GM23338 (cell line): ENCODE results near the gene RNF167. TPM values are rescaled to one million over a fixed set of nuclear protein-coding genes. Genes with fewer than 3 reads are reported as not detected.

ENCODE experiments used
- ATAC-seq: fragments of 200-7000 bp; cut with Tn5 transposase; 3 replicates; pipeline ENCODE4 v1.9.1; 2020
- DNase-seq: peaks from one replicate; pipeline ENCODE4 v3.0.0-alpha.2; 2015; ENCODE audit warnings: low spot score
- H2AFZ ChIP-seq: fragments of 200-600 bp; sonication (generic); 2 replicates; pipeline ENCODE4 v1.8.0; 2016; ENCODE audit warnings: antibody characterized with exemption, mild to moderate bottlenecking, moderate library complexity
- H3F3A ChIP-seq: fragments of 200-600 bp; sonication (generic); replicated peaks from 2 replicates; pipeline ENCODE4 v1.8.0; 2017; ENCODE audit warnings: antibody characterized with exemption, mixed run types, low read depth
- H3K27ac ChIP-seq: fragments of 200-600 bp; sonication (generic); 2 replicates; pipeline ENCODE4 v1.6.1; 2016; ENCODE audit warnings: low read depth
- H3K27me3 ChIP-seq: fragments of 200-600 bp; sonication (generic); 2 replicates; pipeline ENCODE4 v1.8.0; 2016; ENCODE audit warnings: mild to moderate bottlenecking, mixed run types, moderate library complexity; ENCODE audit not compliant: insufficient read depth
- H3K36me3 ChIP-seq: fragments of 200-600 bp; sonication (generic); 2 replicates; pipeline ENCODE4 v1.8.0; 2016; ENCODE audit warnings: mild to moderate bottlenecking; ENCODE audit not compliant: insufficient read depth
- H3K4me1 ChIP-seq: fragments of 200-600 bp; sonication (generic); 2 replicates; pipeline ENCODE4 v1.8.0; 2016; ENCODE audit warnings: mild to moderate bottlenecking, moderate library complexity; ENCODE audit not compliant: insufficient read depth
- H3K4me2 ChIP-seq: fragments of 200-600 bp; sonication (generic); 2 replicates; pipeline ENCODE4 v1.7.1; 2017; ENCODE audit warnings: mixed run types
- H3K4me3 ChIP-seq: fragments of 200-600 bp; sonication (generic); 2 replicates; pipeline ENCODE4 v1.6.1; 2016; ENCODE audit warnings: mixed run types
- H3K79me2 ChIP-seq: fragments of 200-600 bp; sonication (generic); replicated peaks from 2 replicates; pipeline ENCODE4 v1.8.0; 2017; ENCODE audit warnings: mild to moderate bottlenecking; ENCODE audit not compliant: insufficient read depth
- H3K9me2 ChIP-seq: fragments of 200-600 bp; sonication (generic); 2 replicates; pipeline ENCODE4 v1.8.0; 2017; ENCODE audit not compliant: insufficient read depth
- H4K20me1 ChIP-seq: fragments of 200-600 bp; sonication (generic); replicated peaks from 2 replicates; pipeline ENCODE4 v1.8.0; 2017; ENCODE audit warnings: mild to moderate bottlenecking; ENCODE audit not compliant: insufficient read depth
- H3K27ac Mint-ChIP-seq: 2 replicates; pipeline ENCODE4 v1.8.0; 2020; ENCODE audit warnings: inconsistent platforms, mild to moderate bottlenecking, moderate library complexity, mixed read lengths
- H3K27me3 Mint-ChIP-seq: 3 replicates; pipeline ENCODE4 v1.8.0; 2022; ENCODE audit warnings: low read depth, mild to moderate bottlenecking, moderate library complexity, mixed read lengths, inconsistent platforms; ENCODE audit not compliant: insufficient read depth, poor library complexity
- H3K36me3 Mint-ChIP-seq: 3 replicates; pipeline ENCODE4 v1.8.0; 2021; ENCODE audit warnings: low read depth, mild to moderate bottlenecking, inconsistent platforms, moderate library complexity, mixed read lengths
- H3K4me1 Mint-ChIP-seq: 3 replicates; pipeline ENCODE4 v1.8.0; 2020; ENCODE audit warnings: mild to moderate bottlenecking, inconsistent platforms, mixed read lengths
- H3K4me3 Mint-ChIP-seq: 3 replicates; pipeline ENCODE4 v1.8.0; 2021; ENCODE audit warnings: moderate library complexity, mild to moderate bottlenecking, inconsistent platforms, mixed read lengths
- H3K9me3 Mint-ChIP-seq: 3 replicates; pipeline ENCODE4 v1.8.0; 2020; ENCODE audit warnings: moderate library complexity, mild to moderate bottlenecking, inconsistent platforms, mixed read lengths
- CREB1 ChIP-seq: fragments of 250-450 bp; sonication (Bioruptor Pico); IDR thresholded peaks from 2 replicates; pipeline ENCODE4 v1.5.0; 2020; ENCODE audit warnings: low read depth, mild to moderate bottlenecking, moderate library complexity
- EZH2phosphoT487 ChIP-seq: fragments of 200-600 bp; sonication (generic); IDR thresholded peaks from one replicate; pipeline ENCODE4 v1.8.1; 2018; ENCODE audit warnings: antibody characterized with exemption; ENCODE audit not compliant: unreplicated experiment
- JUNB ChIP-seq: IDR thresholded peaks from one replicate; pipeline ENCODE4 v1.6.1; 2016; ENCODE audit warnings: antibody characterized with exemption; ENCODE audit not compliant: unreplicated experiment
- NANOG ChIP-seq: IDR thresholded peaks from 2 replicates; pipeline ENCODE4 v1.6.1; 2016; ENCODE audit warnings: antibody characterized with exemption, borderline replicate concordance
- POLR2AphosphoS5 ChIP-seq: IDR thresholded peaks from 2 replicates; pipeline ENCODE4 v1.6.1; 2016; ENCODE audit warnings: antibody characterized with exemption, low read depth
- STAT1 ChIP-seq: IDR thresholded peaks from one replicate; pipeline ENCODE4 v1.6.1; 2016; ENCODE audit warnings: antibody characterized with exemption; ENCODE audit not compliant: unreplicated experiment
- ZNF331 ChIP-seq: fragments of 250-450 bp; sonication (Bioruptor Pico); IDR thresholded peaks from 2 replicates; pipeline ENCODE4 v1.5.0; 2020; ENCODE audit warnings: low read depth, mild to moderate bottlenecking, moderate library complexity
- polyA plus RNA-seq: library from polyadenylated mRNA; unstranded; fragments of >200 nt; fragmentation: Nextera tagmentation; extraction: Ambion mirVana; gene quantifications from 2 replicates; pipeline ENCODE4 v1.2.1, GENCODE V29; 2016
- total RNA-seq: library from RNA; depleted of rRNA; stranded (reverse); fragments of >200 nt; shearing (Covaris generic); gene quantifications from 2 replicates; pipeline ENCODE4 v1.2.3, GENCODE V29; 2014
- TF ChIP-seq, protein P1 (sequence below): fragments of 250-450 bp; sonication (Bioruptor Pico); IDR thresholded peaks from 2 replicates; pipeline ENCODE4 v1.5.0; 2020; ENCODE audit warnings: mild to moderate bottlenecking, moderate library complexity
- TF ChIP-seq, protein P2 (sequence below): IDR thresholded peaks from 2 replicates; pipeline ENCODE4 v1.6.1; 2016; ENCODE audit warnings: antibody characterized with exemption

RNF167 gene
- total and polyA plus RNA-seq, 2 experiments from 2014 or later, result 61.2 to 84.4 TPM

DNA sequence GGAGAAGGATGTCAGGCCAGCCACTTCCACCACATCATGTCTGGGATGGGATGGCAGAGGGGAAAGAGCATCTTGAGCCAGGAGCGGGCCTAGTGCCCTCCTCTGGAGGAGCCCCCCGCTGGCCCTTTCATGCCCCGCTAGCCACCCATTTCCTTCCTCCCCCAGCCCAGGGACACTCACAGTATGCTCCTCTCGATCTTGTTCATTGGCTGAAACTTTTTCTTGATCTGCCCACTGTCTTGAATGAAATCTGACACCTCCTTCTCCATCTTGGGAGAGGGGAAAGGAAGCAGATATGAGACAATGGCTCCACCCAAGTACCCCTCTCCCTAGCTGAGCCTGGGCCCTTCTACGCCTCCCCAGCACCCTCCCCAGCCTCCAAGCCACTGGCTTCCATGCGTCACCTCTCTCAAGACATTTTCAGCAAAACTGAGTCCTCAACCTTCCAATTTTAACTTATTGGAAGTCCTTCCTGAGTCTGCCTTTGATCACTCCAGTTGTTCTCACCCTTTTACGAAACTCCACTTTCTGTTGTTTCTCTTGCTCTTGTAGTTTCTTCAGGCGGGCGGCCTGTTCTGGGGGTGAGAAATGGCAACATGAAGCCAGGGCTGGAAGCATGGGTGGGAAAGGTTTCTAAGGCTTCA, 20.3 kb downstream of the RNF167 start:
- H3F3A ChIP-seq, result no peaks in the 10 kb centered on the region; the same call in 1 of the 2 replicates
- no peaks in the 10 kb centered on the region; the same call in 1 of the 2 replicates for H3K36me3 ChIP-seq
- TF ChIP-seq POLR2AphosphoS5 (no peak), NANOG (no peak), ZNF331 (CRISPR knock-in tag) (no peak), EZH2phosphoT487 (no peak), STAT1 (no peak), JUNB (no peak)
- Mint-ChIP-seq H3K27ac (no peak overlapping the region), H3K36me3 (peaks cover 51% of the 10 kb centered on the region), H3K4me3 (no peak overlapping the region; the same call in 2 of the 3 replicates), H3K9me3 (peaks cover 12% of the 10 kb centered on the region), H3K27me3 (peaks cover 18% of the 10 kb centered on the region), H3K4me1 (peaks cover 20% of the 10 kb centered on the region)
- H3K27me3 ChIP-seq, result no peaks in the 10 kb centered on the region
- peaks cover 13% of the 10 kb centered on the region for H3K79me2 ChIP-seq
- H3K27ac ChIP-seq, result peak overlapping the region; percentile 78; the same call in 1 of the 2 replicates
- H3K4me2 ChIP-seq, result peak overlapping the region; percentile 65
- peaks cover 15% of the 10 kb centered on the region for H3K4me1 ChIP-seq
- H2AFZ ChIP-seq, result no peak overlapping the region
- no peak overlapping the region for H3K4me3 ChIP-seq
- H3K9me2 ChIP-seq, result no peaks in the 10 kb centered on the region
- ATAC-seq, result peak; percentile 54
- DNase-seq, result peak; percentile 55
- no peaks in the 10 kb centered on the region; the same call in none of the 2 replicates for H4K20me1 ChIP-seq

DNA sequence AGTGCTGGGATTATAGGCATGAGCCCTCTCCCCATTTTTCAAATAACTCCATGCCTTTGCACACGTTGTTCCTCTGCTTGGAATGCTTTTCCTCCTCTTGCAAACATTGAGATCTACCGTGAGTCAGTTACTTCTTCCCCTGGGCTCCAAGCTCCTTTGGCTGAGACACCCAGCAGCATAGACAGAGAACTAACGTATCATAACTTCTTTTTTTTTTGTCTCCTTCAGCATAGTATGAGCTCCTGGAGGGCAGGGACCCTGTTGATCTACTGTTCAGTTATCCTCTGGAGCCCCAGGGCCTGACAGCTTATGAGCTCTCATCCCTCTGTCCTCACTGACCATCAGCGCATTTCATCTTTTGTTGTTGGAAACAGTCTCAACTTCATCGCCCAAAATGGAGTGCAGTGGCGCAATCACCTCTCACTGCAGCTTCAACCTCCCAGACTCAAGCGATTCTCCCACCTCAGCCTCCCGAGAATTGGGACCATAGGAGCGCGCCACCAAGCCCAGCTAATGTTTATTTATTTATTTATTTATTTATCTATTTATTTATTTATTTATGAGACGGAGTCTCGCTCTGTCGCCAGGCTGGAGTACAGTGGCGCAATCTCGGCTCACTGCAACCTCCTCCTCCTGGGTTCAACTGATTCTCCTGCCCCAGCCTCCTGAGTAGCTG, 25.4 kb downstream of the RNF167 start:
- no peak for DNase-seq
- Histone ChIP-seq H4K20me1 (0 out of 2 replicates have a peak, but pooled peaks cover under 1% of the 10 kb centered on the region), H3K36me3 (no peaks in the 10 kb centered on the region; the same call in 1 of the 2 replicates), H3K27me3 (no peaks in the 10 kb centered on the region), H3K4me2 (peak overlapping the region; percentile 86; the same call in 1 of the 2 replicates), H3K79me2 (peaks cover 38% of the 10 kb centered on the region), H3K4me3 (no peak overlapping the region), H3K9me2 (no peaks in the 10 kb centered on the region), H3K4me1 (peaks cover 22% of the 10 kb centered on the region), H3K27ac (no peak overlapping the region), H3F3A (peaks cover 16% of the 10 kb centered on the region; the same call in 1 of the 2 replicates), H2AFZ (no peak overlapping the region)
- Mint-ChIP-seq H3K4me3 (peak overlapping the region; percentile 54; the same call in 2 of the 3 replicates), H3K27me3 (peaks cover 18% of the 10 kb centered on the region), H3K9me3 (peaks cover 18% of the 10 kb centered on the region), H3K4me1 (peaks cover 26% of the 10 kb centered on the region), H3K36me3 (peaks cover 55% of the 10 kb centered on the region), H3K27ac (no peak overlapping the region; the same call in 1 of the 2 replicates)
- no peak for ATAC-seq
- TF ChIP-seq, protein P1, sequence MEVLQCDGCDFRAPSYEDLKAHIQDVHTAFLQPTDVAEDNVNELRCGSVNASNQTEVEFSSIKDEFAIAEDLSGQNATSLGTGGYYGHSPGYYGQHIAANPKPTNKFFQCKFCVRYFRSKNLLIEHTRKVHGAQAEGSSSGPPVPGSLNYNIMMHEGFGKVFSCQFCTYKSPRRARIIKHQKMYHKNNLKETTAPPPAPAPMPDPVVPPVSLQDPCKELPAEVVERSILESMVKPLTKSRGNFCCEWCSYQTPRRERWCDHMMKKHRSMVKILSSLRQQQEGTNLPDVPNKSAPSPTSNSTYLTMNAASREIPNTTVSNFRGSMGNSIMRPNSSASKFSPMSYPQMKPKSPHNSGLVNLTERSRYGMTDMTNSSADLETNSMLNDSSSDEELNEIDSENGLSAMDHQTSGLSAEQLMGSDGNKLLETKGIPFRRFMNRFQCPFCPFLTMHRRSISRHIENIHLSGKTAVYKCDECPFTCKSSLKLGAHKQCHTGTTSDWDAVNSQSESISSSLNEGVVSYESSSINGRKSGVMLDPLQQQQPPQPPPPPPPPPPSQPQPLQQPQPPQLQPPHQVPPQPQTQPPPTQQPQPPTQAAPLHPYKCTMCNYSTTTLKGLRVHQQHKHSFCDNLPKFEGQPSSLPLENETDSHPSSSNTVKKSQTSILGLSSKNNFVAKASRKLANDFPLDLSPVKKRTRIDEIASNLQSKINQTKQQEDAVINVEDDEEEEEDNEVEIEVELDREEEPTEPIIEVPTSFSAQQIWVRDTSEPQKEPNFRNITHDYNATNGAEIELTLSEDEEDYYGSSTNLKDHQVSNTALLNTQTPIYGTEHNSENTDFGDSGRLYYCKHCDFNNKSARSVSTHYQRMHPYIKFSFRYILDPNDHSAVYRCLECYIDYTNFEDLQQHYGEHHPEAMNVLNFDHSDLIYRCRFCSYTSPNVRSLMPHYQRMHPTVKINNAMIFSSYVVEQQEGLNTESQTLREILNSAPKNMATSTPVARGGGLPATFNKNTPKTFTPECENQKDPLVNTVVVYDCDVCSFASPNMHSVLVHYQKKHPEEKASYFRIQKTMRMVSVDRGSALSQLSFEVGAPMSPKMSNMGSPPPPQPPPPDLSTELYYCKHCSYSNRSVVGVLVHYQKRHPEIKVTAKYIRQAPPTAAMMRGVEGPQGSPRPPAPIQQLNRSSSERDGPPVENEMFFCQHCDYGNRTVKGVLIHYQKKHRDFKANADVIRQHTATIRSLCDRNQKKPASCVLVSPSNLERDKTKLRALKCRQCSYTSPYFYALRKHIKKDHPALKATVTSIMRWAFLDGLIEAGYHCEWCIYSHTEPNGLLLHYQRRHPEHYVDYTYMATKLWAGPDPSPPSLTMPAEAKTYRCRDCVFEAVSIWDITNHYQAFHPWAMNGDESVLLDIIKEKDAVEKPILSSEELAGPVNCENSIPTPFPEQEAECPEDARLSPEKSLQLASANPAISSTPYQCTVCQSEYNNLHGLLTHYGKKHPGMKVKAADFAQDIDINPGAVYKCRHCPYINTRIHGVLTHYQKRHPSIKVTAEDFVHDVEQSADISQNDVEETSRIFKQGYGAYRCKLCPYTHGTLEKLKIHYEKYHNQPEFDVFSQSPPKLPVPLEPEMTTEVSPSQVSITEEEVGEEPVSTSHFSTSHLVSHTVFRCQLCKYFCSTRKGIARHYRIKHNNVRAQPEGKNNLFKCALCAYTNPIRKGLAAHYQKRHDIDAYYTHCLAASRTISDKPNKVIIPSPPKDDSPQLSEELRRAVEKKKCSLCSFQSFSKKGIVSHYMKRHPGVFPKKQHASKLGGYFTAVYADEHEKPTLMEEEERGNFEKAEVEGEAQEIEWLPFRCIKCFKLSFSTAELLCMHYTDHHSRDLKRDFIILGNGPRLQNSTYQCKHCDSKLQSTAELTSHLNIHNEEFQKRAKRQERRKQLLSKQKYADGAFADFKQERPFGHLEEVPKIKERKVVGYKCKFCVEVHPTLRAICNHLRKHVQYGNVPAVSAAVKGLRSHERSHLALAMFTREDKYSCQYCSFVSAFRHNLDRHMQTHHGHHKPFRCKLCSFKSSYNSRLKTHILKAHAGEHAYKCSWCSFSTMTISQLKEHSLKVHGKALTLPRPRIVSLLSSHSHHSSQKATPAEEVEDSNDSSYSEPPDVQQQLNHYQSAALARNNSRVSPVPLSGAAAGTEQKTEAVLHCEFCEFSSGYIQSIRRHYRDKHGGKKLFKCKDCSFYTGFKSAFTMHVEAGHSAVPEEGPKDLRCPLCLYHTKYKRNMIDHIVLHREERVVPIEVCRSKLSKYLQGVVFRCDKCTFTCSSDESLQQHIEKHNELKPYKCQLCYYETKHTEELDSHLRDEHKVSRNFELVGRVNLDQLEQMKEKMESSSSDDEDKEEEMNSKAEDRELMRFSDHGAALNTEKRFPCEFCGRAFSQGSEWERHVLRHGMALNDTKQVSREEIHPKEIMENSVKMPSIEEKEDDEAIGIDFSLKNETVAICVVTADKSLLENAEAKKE, result no peak
- TF ChIP-seq CREB1 (no peak), STAT1 (no peak), POLR2AphosphoS5 (no peak), JUNB (no peak), NANOG (no peak)
- TF ChIP-seq, protein P2, sequence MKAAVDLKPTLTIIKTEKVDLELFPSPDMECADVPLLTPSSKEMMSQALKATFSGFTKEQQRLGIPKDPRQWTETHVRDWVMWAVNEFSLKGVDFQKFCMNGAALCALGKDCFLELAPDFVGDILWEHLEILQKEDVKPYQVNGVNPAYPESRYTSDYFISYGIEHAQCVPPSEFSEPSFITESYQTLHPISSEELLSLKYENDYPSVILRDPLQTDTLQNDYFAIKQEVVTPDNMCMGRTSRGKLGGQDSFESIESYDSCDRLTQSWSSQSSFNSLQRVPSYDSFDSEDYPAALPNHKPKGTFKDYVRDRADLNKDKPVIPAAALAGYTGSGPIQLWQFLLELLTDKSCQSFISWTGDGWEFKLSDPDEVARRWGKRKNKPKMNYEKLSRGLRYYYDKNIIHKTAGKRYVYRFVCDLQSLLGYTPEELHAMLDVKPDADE, result no peak
